ENCODE data around the gene CARTPT. TPM values are rescaled to one million over a fixed set of nuclear protein-coding genes. Genes with fewer than 3 reads are reported as not detected.
A peak's percentile ranks its signal among the peaks of the same experiment; 100 is the strongest.

The CARTPT gene
- total RNA-seq, 1 donor from 2014 or later = 0.34 TPM

GRCh38 chr5:71757590-71758543, 38.8 kb downstream of the CARTPT start:
- Mint-ChIP-seq H3K27me3 (peaks cover 10% of the 10 kb centered on the region), H3K36me3 (no peaks in the 10 kb centered on the region), H3K4me3 (no peak overlapping the region), H3K4me1 (ENCODE audit: unreplicated experiment) (peaks cover 7% of the 10 kb centered on the region), H3K9me3 (peaks cover 4% of the 10 kb centered on the region), H3K27ac (no peak overlapping the region)
- TF ChIP-seq CTCF (conservative IDR thresholded peaks at IDR 0.05) = peak; percentile 88
- no peak for DNase-seq (ENCODE audit: extremely low spot score, unreplicated experiment)

GRCh38 chr5:71762826-71763225, 43.8 kb downstream of the CARTPT start:
- Mint-ChIP-seq H3K36me3 (no peaks in the 10 kb centered on the region), H3K9me3 (peaks cover 4% of the 10 kb centered on the region), H3K27me3 (peaks cover 9% of the 10 kb centered on the region), H3K4me3 (no peak overlapping the region), H3K4me1 (ENCODE audit: unreplicated experiment) (peaks cover 2% of the 10 kb centered on the region), H3K27ac (no peak overlapping the region)
- DNase-seq (ENCODE audit: extremely low spot score, unreplicated experiment) = no peak
- TF ChIP-seq CTCF (conservative IDR thresholded peaks at IDR 0.05) = no peak

GRCh38 chr5:71767661-71768060, 48.6 kb downstream of the CARTPT start:
- H3K36me3 Mint-ChIP-seq = no peaks in the 10 kb centered on the region
- H3K27me3 Mint-ChIP-seq = no peaks in the 10 kb centered on the region
- no peaks in the 10 kb centered on the region for H3K9me3 Mint-ChIP-seq
- no peak for DNase-seq (ENCODE audit: extremely low spot score, unreplicated experiment)
- H3K4me1 Mint-ChIP-seq (ENCODE audit: unreplicated experiment) = no peaks in the 10 kb centered on the region
- H3K4me3 Mint-ChIP-seq = no peak overlapping the region
- no peak overlapping the region for H3K27ac Mint-ChIP-seq
- no peak for TF ChIP-seq CTCF (conservative IDR thresholded peaks at IDR 0.05)

GRCh38 chr5:71769287-71769686, 50.2 kb downstream of the CARTPT start:
- DNase-seq (ENCODE audit: extremely low spot score, unreplicated experiment) = no peak
- H3K36me3 Mint-ChIP-seq = no peaks in the 10 kb centered on the region
- H3K4me3 Mint-ChIP-seq = no peak overlapping the region
- TF ChIP-seq CTCF (conservative IDR thresholded peaks at IDR 0.05) = no peak
- H3K4me1 Mint-ChIP-seq (ENCODE audit: unreplicated experiment) = no peaks in the 10 kb centered on the region
- H3K27me3 Mint-ChIP-seq = peaks cover 5% of the 10 kb centered on the region
- no peak overlapping the region for H3K27ac Mint-ChIP-seq
- H3K9me3 Mint-ChIP-seq = no peaks in the 10 kb centered on the region

- H3K9me3 Mint-ChIP-seq = no peaks in the 10 kb centered on the region
- no peak overlapping the region for H3K4me3 Mint-ChIP-seq
- no peak for DNase-seq (ENCODE audit: extremely low spot score, unreplicated experiment)
- no peak overlapping the region for H3K27ac Mint-ChIP-seq
- no peaks in the 10 kb centered on the region for H3K36me3 Mint-ChIP-seq
- peaks cover 5% of the 10 kb centered on the region for H3K27me3 Mint-ChIP-seq
- no peak for TF ChIP-seq CTCF (conservative IDR thresholded peaks at IDR 0.05)
- H3K4me1 Mint-ChIP-seq (ENCODE audit: unreplicated experiment) = no peaks in the 10 kb centered on the region
These were observed 51.3 kb downstream of the CARTPT start for GRCh38 chr5:71770381-71770780.

Other genes starting within 250 kb of the CARTPT start
- gene MCCC2, start 131.9 kb upstream of the CARTPT start, total RNA-seq (ENCODE audit: low replicate concordance) = 32.3 and 48.6 TPM in 2 replicates

Data from type B pancreatic cell (in vitro differentiated cells).